H7 (cell line): Measurements from ENCODE around the gene SZRD1. TPM values are rescaled to one million over a fixed set of nuclear protein-coding genes. Genes with fewer than 3 reads are reported as not detected.

Experiments used
- DNase-seq: peaks from one replicate; pipeline ENCODE4 v3.0.0; 2012
- H3K27me3 ChIP-seq: 2 replicates; pipeline ENCODE4 v1.6.0; 2011; ENCODE audit warnings: mild to moderate bottlenecking, low read length; ENCODE audit not compliant: control insufficient read depth, insufficient read depth
- H3K36me3 ChIP-seq: replicated peaks from 2 replicates; pipeline ENCODE4 v1.5.1; 2011; ENCODE audit warnings: low read length; ENCODE audit not compliant: control insufficient read depth, insufficient read depth
- H3K4me3 ChIP-seq: 2 replicates; pipeline ENCODE4 v1.5.1; 2011; ENCODE audit warnings: low read depth, mild to moderate bottlenecking, control low read depth, low read length, moderate library complexity; ENCODE audit not compliant: insufficient read depth
- total RNA-seq: library from RNA; depleted of rRNA; stranded (reverse); fragments of >200 nt; shearing (Covaris generic); gene quantifications from 2 replicates; pipeline ENCODE4 v1.2.3, GENCODE V29; 2014

Gene SZRD1
- total RNA-seq, 1 experiment from 2014 or later: 124 TPM

GRCh38 chr1:16376971-16377370 is 9.9 kb downstream of the SZRD1 start:
- no peak overlapping the region for H3K4me3 ChIP-seq
- H3K36me3 ChIP-seq: peaks cover 1% of the 10 kb centered on the region; the same call in 1 of the 2 replicates
- H3K27me3 ChIP-seq: no peaks in the 10 kb centered on the region
- no peak for DNase-seq

GRCh38 chr1:16378443-16378842 is 11.4 kb downstream of the SZRD1 start:
- H3K27me3 ChIP-seq: no peaks in the 10 kb centered on the region
- H3K36me3 ChIP-seq: no peaks in the 10 kb centered on the region; the same call in 1 of the 2 replicates
- no peak for DNase-seq

GRCh38 chr1:16380868-16381267 is 13.8 kb downstream of the SZRD1 start:
- no peaks in the 10 kb centered on the region for H3K36me3 ChIP-seq
- no peak for DNase-seq
- H3K4me3 ChIP-seq: no peak overlapping the region
- no peaks in the 10 kb centered on the region for H3K27me3 ChIP-seq

More at GRCh38 chr1:16378443-16378842, 11.4 kb downstream of the SZRD1 start:
- H3K4me3 ChIP-seq: no peak overlapping the region

- Histone ChIP-seq H3K4me3 (no peak overlapping the region), H3K36me3 (no peaks in the 10 kb centered on the region), H3K27me3 (no peaks in the 10 kb centered on the region)
- DNase-seq: no peak
These were observed 16.8 kb downstream of the SZRD1 start for GRCh38 chr1:16383888-16384287.

GRCh38 chr1:16385659-16386453 is 18.8 kb downstream of the SZRD1 start:
- no peaks in the 10 kb centered on the region for H3K27me3 ChIP-seq
- no peak overlapping the region for H3K4me3 ChIP-seq
- peak; percentile 62 for DNase-seq
- H3K36me3 ChIP-seq: no peaks in the 10 kb centered on the region

- no peak for DNase-seq
- Histone ChIP-seq H3K36me3 (no peaks in the 10 kb centered on the region), H3K27me3 (no peaks in the 10 kb centered on the region), H3K4me3 (no peak overlapping the region)
These were observed 19.5 kb downstream of the SZRD1 start for GRCh38 chr1:16386454-16387113.

GRCh38 chr1:16387201-16388188 is 20.5 kb downstream of the SZRD1 start:
- Histone ChIP-seq H3K36me3 (no peaks in the 10 kb centered on the region), H3K4me3 (no peak overlapping the region), H3K27me3 (no peaks in the 10 kb centered on the region)
- no peak for DNase-seq

GRCh38 chr1:16391411-16391810 is 24.4 kb downstream of the SZRD1 start:
- Histone ChIP-seq H3K36me3 (peaks cover 14% of the 10 kb centered on the region), H3K27me3 (no peaks in the 10 kb centered on the region), H3K4me3 (no peak overlapping the region)
- no peak for DNase-seq

- peak; percentile 65 for DNase-seq
- H3K36me3 ChIP-seq: peaks cover 16% of the 10 kb centered on the region
- no peaks in the 10 kb centered on the region for H3K27me3 ChIP-seq
- H3K4me3 ChIP-seq: no peak overlapping the region
These were observed 25.9 kb downstream of the SZRD1 start for GRCh38 chr1:16392740-16393569.

- Histone ChIP-seq H3K4me3 (no peak overlapping the region), H3K27me3 (no peaks in the 10 kb centered on the region), H3K36me3 (peaks cover 16% of the 10 kb centered on the region)
- DNase-seq: peak; percentile 66
These were observed 26.8 kb downstream of the SZRD1 start for GRCh38 chr1:16393570-16394521.

- H3K36me3 ChIP-seq: peaks cover 19% of the 10 kb centered on the region
These were observed 27.9 kb downstream of the SZRD1 start for GRCh38 chr1:16394977-16395376.

GRCh38 chr1:16396591-16396990 is 29.5 kb downstream of the SZRD1 start:
- no peaks in the 10 kb centered on the region for H3K27me3 ChIP-seq
- H3K36me3 ChIP-seq: peaks cover 19% of the 10 kb centered on the region
- DNase-seq: no peak
- no peak overlapping the region for H3K4me3 ChIP-seq

More at GRCh38 chr1:16394977-16395376, 27.9 kb downstream of the SZRD1 start:
- no peak for DNase-seq
- H3K27me3 ChIP-seq: no peaks in the 10 kb centered on the region
- no peak overlapping the region for H3K4me3 ChIP-seq

GRCh38 chr1:16397120-16397519 is 30.1 kb downstream of the SZRD1 start:
- no peak for DNase-seq
- Histone ChIP-seq H3K36me3 (peaks cover 19% of the 10 kb centered on the region), H3K4me3 (no peak overlapping the region), H3K27me3 (no peaks in the 10 kb centered on the region)
